Measurements from ENCODE around the gene PLEKHA1.

The PLEKHA1 gene

DNA sequence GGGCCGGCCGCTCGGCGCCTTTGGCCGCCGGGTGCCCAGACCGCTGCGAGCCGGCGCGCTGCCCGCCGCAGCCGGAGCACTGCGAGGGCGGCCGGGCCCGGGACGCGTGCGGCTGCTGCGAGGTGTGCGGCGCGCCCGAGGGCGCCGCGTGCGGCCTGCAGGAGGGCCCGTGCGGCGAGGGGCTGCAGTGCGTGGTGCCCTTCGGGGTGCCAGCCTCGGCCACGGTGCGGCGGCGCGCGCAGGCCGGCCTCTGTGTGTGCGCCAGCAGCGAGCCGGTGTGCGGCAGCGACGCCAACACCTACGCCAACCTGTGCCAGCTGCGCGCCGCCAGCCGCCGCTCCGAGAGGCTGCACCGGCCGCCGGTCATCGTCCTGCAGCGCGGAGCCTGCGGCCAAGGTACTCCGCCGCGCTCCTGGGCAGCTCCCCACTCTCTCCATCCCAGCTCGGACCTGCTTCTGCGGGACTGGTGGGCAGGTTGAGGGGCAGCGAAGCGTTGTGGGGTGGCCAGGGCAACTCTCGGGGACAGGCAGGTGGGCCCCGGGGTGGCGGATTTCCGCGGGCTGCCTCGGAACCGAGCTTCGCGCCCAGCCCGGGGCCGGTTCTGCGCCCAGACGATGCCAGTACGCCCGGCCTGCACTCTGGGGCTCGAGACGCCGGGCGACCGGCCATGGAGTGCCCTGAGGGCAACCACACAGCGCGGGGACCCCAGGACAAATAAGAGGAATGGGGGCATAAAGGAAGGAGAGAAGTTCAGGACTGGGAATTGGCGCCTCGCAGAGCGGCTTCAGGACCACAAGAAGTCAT, 87.4 kb downstream of the PLEKHA1 start:
- TF ChIP-seq YY1 (IDR thresholded peaks at IDR 0.05; ENCODE audit: insufficient read depth, insufficient read length) = no peak
- peak; percentile 51 for TF ChIP-seq SUZ12 (IDR thresholded peaks at IDR 0.05; ENCODE audit: extremely low read depth, insufficient read depth, insufficient read length)
- TF ChIP-seq ZNF274 (IDR thresholded peaks at IDR 0.05; ENCODE audit: low read depth, low read length) = no peak
- Histone ChIP-seq H3K27me3 (ENCODE audit: insufficient read depth, insufficient read length) (peaks cover 56% of the 10 kb centered on the region), H3K9ac (ENCODE audit: insufficient read length, low read depth) (peak overlapping the region; percentile 72), H3K9me3 (ENCODE audit: insufficient read depth, low read length) (no peaks in the 10 kb centered on the region), H3K36me3 (ENCODE audit: insufficient read depth, insufficient read length, low read length) (no peaks in the 10 kb centered on the region), H3K4me1 (ENCODE audit: insufficient read depth, insufficient read length) (peaks cover 9% of the 10 kb centered on the region), H3K4me3 (ENCODE audit: insufficient read length, low read depth) (peak overlapping the region; percentile 53)
- no peak for DNase-seq (ENCODE audit: low read depth, low spot score)

DNA sequence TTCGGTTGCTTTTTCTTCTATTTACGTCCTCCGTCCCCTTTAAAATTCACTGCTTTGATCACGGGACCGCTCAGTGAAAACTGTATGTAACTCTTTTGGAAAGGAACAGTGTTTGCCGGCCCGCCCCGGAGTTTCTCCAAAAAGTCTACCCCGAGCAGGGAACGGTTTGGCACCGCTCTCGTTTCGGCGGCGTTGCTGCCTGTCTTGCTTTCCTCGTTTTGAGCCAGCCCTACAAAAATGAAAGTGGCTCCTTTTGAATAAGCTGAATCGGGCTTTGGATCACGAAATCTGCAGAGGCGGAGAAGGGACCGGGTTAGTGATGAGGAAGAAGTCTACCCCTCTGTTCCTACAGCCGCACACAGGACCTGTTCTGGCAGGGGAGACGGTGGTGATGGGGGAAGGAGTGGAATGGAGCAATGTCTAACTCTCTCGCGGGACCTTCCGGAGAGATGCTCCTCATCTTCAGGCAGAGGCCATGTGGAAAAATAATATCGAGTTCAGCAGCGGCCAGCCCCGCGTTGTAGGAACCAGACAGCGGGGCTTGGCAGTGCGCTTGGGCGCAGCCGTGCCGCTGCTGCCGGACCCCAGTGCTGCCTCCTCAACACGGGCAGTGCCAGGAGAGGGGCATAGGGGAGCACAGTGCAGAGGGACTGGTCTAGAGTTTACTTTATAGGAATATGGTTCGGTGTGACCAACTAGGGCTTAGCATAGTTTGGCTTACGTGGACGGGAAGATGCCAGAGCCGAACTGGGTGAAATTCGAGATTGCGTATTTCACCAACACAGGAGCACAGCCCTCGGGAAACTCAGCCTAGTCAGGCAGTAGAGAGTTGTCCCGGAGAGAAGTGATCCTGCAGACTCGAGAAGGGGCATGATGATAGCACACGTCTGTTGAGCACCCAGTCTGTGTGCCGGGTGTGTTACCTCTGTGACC, 88.3 kb downstream of the PLEKHA1 start:
- DNase-seq (ENCODE audit: low read depth, low spot score) = no peak
- H3K27me3 ChIP-seq (ENCODE audit: insufficient read depth, insufficient read length) = peaks cover 50% of the 10 kb centered on the region
- no peaks in the 10 kb centered on the region for H3K36me3 ChIP-seq (ENCODE audit: insufficient read depth, insufficient read length, low read length)
- TF ChIP-seq SUZ12 (IDR thresholded peaks at IDR 0.05; ENCODE audit: extremely low read depth, insufficient read depth, insufficient read length) (no peak), YY1 (IDR thresholded peaks at IDR 0.05; ENCODE audit: insufficient read depth, insufficient read length) (no peak), ZNF274 (IDR thresholded peaks at IDR 0.05; ENCODE audit: low read depth, low read length) (no peak)
- H3K4me3 ChIP-seq (ENCODE audit: insufficient read length, low read depth) = peak overlapping the region; percentile 53
- H3K9ac ChIP-seq (ENCODE audit: insufficient read length, low read depth) = no peak overlapping the region
- peaks cover 9% of the 10 kb centered on the region for H3K4me1 ChIP-seq (ENCODE audit: insufficient read depth, insufficient read length)
- no peaks in the 10 kb centered on the region for H3K9me3 ChIP-seq (ENCODE audit: insufficient read depth, low read length)

DNA sequence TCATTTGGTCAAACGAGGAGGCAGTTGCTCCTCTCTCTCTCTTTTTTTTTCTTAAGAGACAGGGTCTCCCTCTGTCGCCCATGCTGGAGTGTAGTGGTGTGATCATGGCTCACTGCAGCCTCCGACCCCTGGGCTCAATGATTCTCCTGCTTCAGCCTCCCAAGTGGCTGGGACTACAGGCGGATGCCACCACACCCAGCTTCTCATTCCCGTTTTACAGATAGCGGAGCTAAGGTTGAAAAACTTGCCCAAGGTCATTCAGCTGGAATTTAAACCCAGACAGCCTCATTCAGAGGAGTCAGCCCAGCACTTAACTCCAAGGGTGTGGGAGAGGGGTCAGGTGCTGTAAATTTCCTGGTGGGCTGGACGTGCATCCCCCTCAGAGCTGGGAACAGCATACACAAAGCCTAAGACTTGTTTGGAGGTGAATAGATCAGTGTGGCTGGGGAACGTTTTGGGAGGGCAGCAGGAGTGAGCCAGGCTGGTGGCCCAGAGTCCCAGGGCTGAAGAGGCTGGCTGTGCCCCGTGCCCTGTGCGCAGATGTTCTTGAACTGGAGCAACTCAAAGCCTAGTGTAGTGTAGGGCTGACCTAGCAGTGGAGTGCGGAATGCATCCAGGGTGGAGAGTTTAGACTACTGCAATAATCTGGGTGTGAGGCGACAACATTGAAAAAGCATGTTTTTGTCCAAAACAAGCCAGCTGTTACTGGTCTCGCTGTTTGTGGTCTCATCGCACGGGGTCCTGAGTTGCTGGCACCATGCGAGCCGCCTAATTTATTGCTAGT, 89.2 kb downstream of the PLEKHA1 start:
- DNase-seq (ENCODE audit: low read depth, low spot score) = no peak
- Histone ChIP-seq H3K4me3 (ENCODE audit: insufficient read length, low read depth) (no peak overlapping the region), H3K36me3 (ENCODE audit: insufficient read depth, insufficient read length, low read length) (no peaks in the 10 kb centered on the region), H3K9me3 (ENCODE audit: insufficient read depth, low read length) (no peaks in the 10 kb centered on the region), H3K4me1 (ENCODE audit: insufficient read depth, insufficient read length) (peaks cover 9% of the 10 kb centered on the region), H3K27me3 (ENCODE audit: insufficient read depth, insufficient read length) (peaks cover 50% of the 10 kb centered on the region), H3K9ac (ENCODE audit: insufficient read length, low read depth) (no peak overlapping the region)
- no peak for TF ChIP-seq ZNF274 (IDR thresholded peaks at IDR 0.05; ENCODE audit: low read depth, low read length)
- TF ChIP-seq YY1 (IDR thresholded peaks at IDR 0.05; ENCODE audit: insufficient read depth, insufficient read length) = no peak
- no peak for TF ChIP-seq SUZ12 (IDR thresholded peaks at IDR 0.05; ENCODE audit: extremely low read depth, insufficient read depth, insufficient read length)

DNA sequence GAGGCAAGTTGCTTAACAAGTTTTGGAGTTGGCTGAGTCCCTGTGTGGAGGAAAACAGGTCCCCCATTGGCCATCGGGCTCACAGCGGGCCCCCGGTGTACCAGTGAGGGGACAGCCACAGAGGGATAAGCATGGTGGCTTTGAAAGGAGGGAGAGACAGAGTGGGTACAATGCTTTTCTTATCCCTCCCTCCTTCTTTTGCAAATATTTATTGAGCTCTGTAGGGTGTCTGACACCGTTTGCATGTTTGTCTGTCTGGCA, 89.7 kb downstream of the PLEKHA1 start:
- no peaks in the 10 kb centered on the region for H3K36me3 ChIP-seq (ENCODE audit: insufficient read depth, insufficient read length, low read length)
- no peak for DNase-seq (ENCODE audit: low read depth, low spot score)
- H3K4me3 ChIP-seq (ENCODE audit: insufficient read length, low read depth) = no peak overlapping the region
- H3K9ac ChIP-seq (ENCODE audit: insufficient read length, low read depth) = no peak overlapping the region
- TF ChIP-seq ZNF274 (IDR thresholded peaks at IDR 0.05; ENCODE audit: low read depth, low read length) (no peak), YY1 (IDR thresholded peaks at IDR 0.05; ENCODE audit: insufficient read depth, insufficient read length) (no peak), SUZ12 (IDR thresholded peaks at IDR 0.05; ENCODE audit: extremely low read depth, insufficient read depth, insufficient read length) (no peak)
- no peaks in the 10 kb centered on the region for H3K9me3 ChIP-seq (ENCODE audit: insufficient read depth, low read length)
- H3K4me1 ChIP-seq (ENCODE audit: insufficient read depth, insufficient read length) = peaks cover 9% of the 10 kb centered on the region
- H3K27me3 ChIP-seq (ENCODE audit: insufficient read depth, insufficient read length) = peaks cover 47% of the 10 kb centered on the region

DNA sequence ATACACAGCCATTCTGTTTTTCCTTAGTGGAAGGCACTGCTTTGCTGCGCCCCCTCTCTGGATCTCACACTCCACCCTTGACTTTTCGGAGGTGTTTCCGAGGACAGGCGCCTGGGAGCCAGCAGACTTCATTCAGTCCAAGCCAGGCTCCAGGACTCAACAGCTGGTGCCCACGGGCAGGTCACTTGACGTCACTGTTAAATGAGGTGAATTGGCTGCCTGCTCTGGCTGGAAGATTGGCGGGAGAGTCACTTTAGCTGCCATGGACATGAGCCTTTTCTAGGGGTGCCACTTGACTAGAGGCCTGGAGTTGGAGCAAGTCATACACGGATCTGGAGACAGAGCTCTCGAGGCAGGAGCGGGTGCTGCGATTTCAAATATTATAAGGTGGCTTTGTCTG, 90.1 kb downstream of the PLEKHA1 start:
- TF ChIP-seq YY1 (IDR thresholded peaks at IDR 0.05; ENCODE audit: insufficient read depth, insufficient read length) = no peak
- TF ChIP-seq ZNF274 (IDR thresholded peaks at IDR 0.05; ENCODE audit: low read depth, low read length) = no peak
- TF ChIP-seq SUZ12 (IDR thresholded peaks at IDR 0.05; ENCODE audit: extremely low read depth, insufficient read depth, insufficient read length) = no peak
- H3K9ac ChIP-seq (ENCODE audit: insufficient read length, low read depth) = no peak overlapping the region
- no peaks in the 10 kb centered on the region for H3K9me3 ChIP-seq (ENCODE audit: insufficient read depth, low read length)
- peaks cover 43% of the 10 kb centered on the region for H3K27me3 ChIP-seq (ENCODE audit: insufficient read depth, insufficient read length)
- H3K36me3 ChIP-seq (ENCODE audit: insufficient read depth, insufficient read length, low read length) = no peaks in the 10 kb centered on the region
- no peak overlapping the region for H3K4me3 ChIP-seq (ENCODE audit: insufficient read length, low read depth)
- DNase-seq (ENCODE audit: low read depth, low spot score) = no peak
- H3K4me1 ChIP-seq (ENCODE audit: insufficient read depth, insufficient read length) = peaks cover 9% of the 10 kb centered on the region

DNA sequence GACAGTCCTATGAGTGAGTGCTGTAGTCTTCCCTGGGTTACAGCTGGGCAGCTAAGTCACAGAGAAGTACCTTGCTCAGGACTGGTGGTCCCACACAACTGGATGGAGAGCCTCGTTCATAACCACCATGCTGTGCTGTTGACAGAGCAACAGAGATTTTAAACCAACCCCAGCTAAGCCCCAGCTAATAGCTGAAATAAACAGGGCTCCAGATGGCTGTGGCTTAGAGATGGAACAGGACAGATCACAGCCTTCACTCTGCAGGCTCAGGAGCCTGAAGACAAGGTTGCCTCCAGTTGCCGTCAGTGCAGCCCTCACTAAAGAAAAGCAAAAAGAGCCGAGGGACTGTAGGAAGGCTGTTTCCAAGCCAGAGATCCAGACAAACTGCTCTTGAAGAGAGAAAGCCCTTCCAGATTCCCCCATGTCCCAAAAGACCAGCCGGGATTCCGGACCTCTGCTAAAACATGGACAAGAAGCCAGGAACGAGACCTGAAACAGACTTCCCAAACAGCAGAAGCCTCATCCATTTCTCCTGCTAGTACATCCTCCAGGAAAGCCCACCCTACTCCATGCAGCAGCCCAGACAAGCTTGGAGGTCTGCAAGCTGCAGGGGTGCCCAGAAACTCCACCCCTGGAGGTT, 91.0 kb downstream of the PLEKHA1 start:
- Histone ChIP-seq H3K9ac (ENCODE audit: insufficient read length, low read depth) (no peak overlapping the region), H3K4me3 (ENCODE audit: insufficient read length, low read depth) (no peak overlapping the region), H3K36me3 (ENCODE audit: insufficient read depth, insufficient read length, low read length) (no peaks in the 10 kb centered on the region), H3K27me3 (ENCODE audit: insufficient read depth, insufficient read length) (peaks cover 33% of the 10 kb centered on the region), H3K4me1 (ENCODE audit: insufficient read depth, insufficient read length) (peaks cover 9% of the 10 kb centered on the region), H3K9me3 (ENCODE audit: insufficient read depth, low read length) (no peaks in the 10 kb centered on the region)
- DNase-seq (ENCODE audit: low read depth, low spot score) = no peak
- TF ChIP-seq ZNF274 (IDR thresholded peaks at IDR 0.05; ENCODE audit: low read depth, low read length) (no peak), YY1 (IDR thresholded peaks at IDR 0.05; ENCODE audit: insufficient read depth, insufficient read length) (no peak), SUZ12 (IDR thresholded peaks at IDR 0.05; ENCODE audit: extremely low read depth, insufficient read depth, insufficient read length) (no peak)

All from NT2/D1 (cell line).